Colonic mucosa (tissue), 4 donors: ENCODE data around the gene ERCC2. TPM values are rescaled to one million over a fixed set of nuclear protein-coding genes. Genes with fewer than 3 reads are reported as not detected.

Source experiments
- DNase-seq: peaks from one replicate; pipeline ENCODE4 v3.0.0-alpha.2; 2020
- H3K27ac ChIP-seq: fragments of 200-600 bp; one replicate; pipeline ENCODE4 v1.8.0; 2021
- H3K27me3 ChIP-seq: fragments of 200-600 bp; one replicate; pipeline ENCODE4 v1.8.0; 2021
- H3K36me3 ChIP-seq: fragments of 200-600 bp; one replicate; pipeline ENCODE4 v1.8.0; 2021
- H3K4me1 ChIP-seq: fragments of 200-600 bp; one replicate; pipeline ENCODE4 v1.8.0; 2021; ENCODE audit warnings: mild to moderate bottlenecking
- H3K4me3 ChIP-seq: fragments of 200-600 bp; one replicate; pipeline ENCODE4 v1.8.0; 2021
- H3K9ac ChIP-seq, 2 donors: one replicate each; pipeline ENCODE4 v1.7.0; 2013; ENCODE audit warnings: control low read depth in 2 of 2, low read depth in 2 of 2, low read length in 2 of 2
- H3K9me3 ChIP-seq: fragments of 200-600 bp; one replicate; pipeline ENCODE4 v1.8.0; 2021
- intact Hi-C: fragments of 100-400 bp; cut with DNase I; formaldehyde crosslinking; loops from one replicate; pipeline ENCODE4 v1.14.1; 2022
- total RNA-seq, 2 donors: library from RNA; stranded (reverse); fragmentation: NEBNext Ultra II Directional in 1 of 2; extraction: Animal tissue kit (Norgen Biotek cat#: 25700) in 1 of 2; gene quantifications; one replicate each; pipeline ENCODE4 v1.2.1, GENCODE V29; 2021
- TF ChIP-seq, protein P1 (sequence below): fragments of 200-600 bp; IDR thresholded peaks from one replicate; pipeline ENCODE4 v1.8.0; 2022; ENCODE audit warnings: antibody characterized with exemption, mild to moderate bottlenecking
- donor health status: healthy.
- donor health status: DM: no; HTN: no; CAD: no.
- donor health status: DM: no; HTN: no; CAD: no.

ERCC2 gene
- total RNA-seq, 2 donors from 2014 or later: 12.7 to 17.4 TPM

GRCh38 chr19:45395821-45396617 is 25.6 kb upstream of the ERCC2 start:
- H3K4me3 ChIP-seq: no peak overlapping the region
- H3K27ac ChIP-seq: no peak overlapping the region
- intact Hi-C loops: no loop called here
- H3K9me3 ChIP-seq: no peaks in the 10 kb centered on the region
- H3K36me3 ChIP-seq: no peaks in the 10 kb centered on the region
- no peak overlapping the region for H3K9ac ChIP-seq
- peaks cover 3% of the 10 kb centered on the region for H3K4me1 ChIP-seq
- DNase-seq: no peak
- H3K27me3 ChIP-seq: no peaks in the 10 kb centered on the region
- TF ChIP-seq, protein P1, sequence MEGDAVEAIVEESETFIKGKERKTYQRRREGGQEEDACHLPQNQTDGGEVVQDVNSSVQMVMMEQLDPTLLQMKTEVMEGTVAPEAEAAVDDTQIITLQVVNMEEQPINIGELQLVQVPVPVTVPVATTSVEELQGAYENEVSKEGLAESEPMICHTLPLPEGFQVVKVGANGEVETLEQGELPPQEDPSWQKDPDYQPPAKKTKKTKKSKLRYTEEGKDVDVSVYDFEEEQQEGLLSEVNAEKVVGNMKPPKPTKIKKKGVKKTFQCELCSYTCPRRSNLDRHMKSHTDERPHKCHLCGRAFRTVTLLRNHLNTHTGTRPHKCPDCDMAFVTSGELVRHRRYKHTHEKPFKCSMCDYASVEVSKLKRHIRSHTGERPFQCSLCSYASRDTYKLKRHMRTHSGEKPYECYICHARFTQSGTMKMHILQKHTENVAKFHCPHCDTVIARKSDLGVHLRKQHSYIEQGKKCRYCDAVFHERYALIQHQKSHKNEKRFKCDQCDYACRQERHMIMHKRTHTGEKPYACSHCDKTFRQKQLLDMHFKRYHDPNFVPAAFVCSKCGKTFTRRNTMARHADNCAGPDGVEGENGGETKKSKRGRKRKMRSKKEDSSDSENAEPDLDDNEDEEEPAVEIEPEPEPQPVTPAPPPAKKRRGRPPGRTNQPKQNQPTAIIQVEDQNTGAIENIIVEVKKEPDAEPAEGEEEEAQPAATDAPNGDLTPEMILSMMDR: no peak

DNA sequence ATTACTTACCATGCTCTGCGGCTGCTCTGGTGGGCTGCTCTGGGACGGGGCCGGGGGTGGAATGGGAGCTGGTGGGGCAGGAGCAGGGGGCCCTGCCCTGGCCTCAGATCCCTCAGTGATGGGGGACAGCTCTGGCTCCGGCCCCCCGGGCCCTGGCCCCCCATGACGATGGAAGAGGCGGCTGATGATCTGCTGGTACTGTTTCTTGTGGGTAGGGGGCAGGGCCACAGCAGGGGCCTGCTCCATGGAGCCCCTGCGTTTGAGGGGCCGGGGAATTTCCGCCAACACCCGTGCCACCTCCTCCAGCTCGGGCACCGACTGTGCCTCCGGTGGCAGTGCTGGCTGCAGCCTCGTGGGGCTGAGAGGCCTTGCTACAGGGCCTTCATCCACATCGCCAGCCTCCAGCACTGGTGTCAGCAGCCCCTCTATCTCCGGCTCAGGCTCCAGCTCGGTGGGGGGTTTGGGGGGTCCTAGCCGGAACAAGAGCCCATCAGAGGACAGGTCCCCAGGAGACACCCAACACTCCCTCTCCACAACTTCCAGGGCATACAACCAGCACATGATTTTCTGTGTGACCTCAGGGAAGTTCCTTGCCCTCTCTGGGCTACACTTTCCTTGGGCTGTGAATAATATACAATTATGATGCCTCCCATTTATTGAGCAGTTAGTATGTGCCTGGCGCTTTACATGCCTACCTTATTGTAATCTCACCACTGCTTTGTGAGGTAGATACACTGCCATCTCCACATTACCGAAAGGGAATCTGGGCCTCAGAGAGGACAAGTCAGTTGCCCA is 21.7 kb upstream of the ERCC2 start:
- H3K9me3 ChIP-seq: no peaks in the 10 kb centered on the region
- no peak overlapping the region for H3K27ac ChIP-seq
- TF ChIP-seq, protein P1: no peak
- H3K27me3 ChIP-seq: no peaks in the 10 kb centered on the region
- no peaks in the 10 kb centered on the region for H3K4me1 ChIP-seq
- H3K36me3 ChIP-seq: no peaks in the 10 kb centered on the region
- DNase-seq: no peak
- intact Hi-C loops: no loop called here
- H3K9ac ChIP-seq: no peak overlapping the region
- H3K4me3 ChIP-seq: no peak overlapping the region

DNA sequence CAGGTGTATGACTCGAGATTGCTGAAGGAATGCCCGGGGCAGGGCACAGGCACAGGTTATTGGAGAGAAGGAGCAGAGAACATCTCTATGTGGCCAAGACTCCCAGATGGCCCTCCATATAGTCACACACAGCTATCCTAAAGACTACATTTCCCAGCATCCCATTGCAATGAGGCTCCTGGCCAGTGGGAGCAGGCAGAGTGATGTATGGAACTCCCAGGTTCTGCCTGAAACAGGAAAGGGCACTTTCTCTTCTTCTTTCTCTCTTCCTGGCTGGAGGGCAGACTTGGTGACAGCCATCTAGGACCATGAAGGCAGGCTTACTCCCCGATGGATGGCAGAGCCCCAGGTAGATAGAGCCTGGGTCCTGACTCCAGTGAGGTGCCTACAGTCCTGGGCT is 21.0 kb upstream of the ERCC2 start:
- no peak overlapping the region for H3K27ac ChIP-seq
- no peak overlapping the region for H3K9ac ChIP-seq
- TF ChIP-seq, protein P1: no peak
- intact Hi-C loops: no loop called here
- no peak for DNase-seq
- no peak overlapping the region for H3K4me3 ChIP-seq
- H3K4me1 ChIP-seq: no peaks in the 10 kb centered on the region
- no peaks in the 10 kb centered on the region for H3K9me3 ChIP-seq
- H3K36me3 ChIP-seq: no peaks in the 10 kb centered on the region
- no peaks in the 10 kb centered on the region for H3K27me3 ChIP-seq

- Histone ChIP-seq H3K4me1 (no peaks in the 10 kb centered on the region), H3K27me3 (peaks cover 14% of the 10 kb centered on the region), H3K9me3 (no peaks in the 10 kb centered on the region), H3K9ac (no peak overlapping the region), H3K27ac (no peak overlapping the region), H3K36me3 (no peaks in the 10 kb centered on the region), H3K4me3 (no peak overlapping the region)
- TF ChIP-seq, protein P1: no peak
- intact Hi-C loops: no loop called here
- DNase-seq: no peak
Measured at GRCh38 chr19:45385392-45386221, 15.2 kb upstream of the ERCC2 start.

DNA sequence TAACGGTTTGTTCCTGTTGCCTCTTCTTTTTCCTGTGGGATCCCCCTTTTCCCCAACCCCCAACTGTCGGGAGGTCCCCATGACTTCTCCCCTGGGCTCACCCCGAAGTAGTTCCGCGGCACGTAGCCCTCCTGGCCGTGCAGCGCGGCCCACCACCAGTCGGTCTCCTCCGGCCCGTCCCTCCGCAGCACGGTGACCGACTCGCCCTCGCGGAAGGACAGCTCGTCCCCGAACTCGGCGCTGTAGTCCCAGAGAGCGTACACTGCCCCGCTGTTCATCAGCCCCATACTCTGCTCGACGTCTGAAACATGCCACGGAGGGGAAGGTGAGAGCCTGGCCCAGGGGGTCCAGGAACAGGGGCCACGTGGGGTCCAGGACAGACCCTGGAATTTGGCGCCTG is 12.1 kb upstream of the ERCC2 start:
- DNase-seq: no peak
- Histone ChIP-seq H3K27me3 (peaks cover 14% of the 10 kb centered on the region), H3K27ac (no peak overlapping the region), H3K9ac (no peak overlapping the region), H3K9me3 (no peaks in the 10 kb centered on the region), H3K36me3 (no peaks in the 10 kb centered on the region), H3K4me1 (no peaks in the 10 kb centered on the region), H3K4me3 (no peak overlapping the region)
- TF ChIP-seq, protein P1: no peak
- intact Hi-C loops: no loop called here
